HUES48 (cell line): ENCODE measurements around the gene ATL1.

Experiments
- H3K27ac ChIP-seq: one replicate; pipeline ENCODE4 v1.7.0; 2013; ENCODE audit warnings: low read depth, low read length, inconsistent platforms
- H3K27me3 ChIP-seq: 2 replicates; pipeline ENCODE4 v1.6.1; 2013; ENCODE audit warnings: mild to moderate bottlenecking, low read length; ENCODE audit not compliant: control insufficient read depth, insufficient read depth
- H3K36me3 ChIP-seq: 2 replicates; pipeline ENCODE4 v1.6.1; 2013; ENCODE audit warnings: low read length; ENCODE audit not compliant: control insufficient read depth, insufficient read depth
- H3K4me1 ChIP-seq: 2 replicates; pipeline ENCODE4 v1.6.1; 2013; ENCODE audit warnings: mild to moderate bottlenecking, low read length; ENCODE audit not compliant: control insufficient read depth, insufficient read depth
- H3K4me3 ChIP-seq: 2 replicates; pipeline ENCODE4 v1.5.1; 2013; ENCODE audit warnings: mild to moderate bottlenecking, low read depth, low read length
- H3K9ac ChIP-seq: 2 replicates; pipeline ENCODE4 v1.6.1; 2013; ENCODE audit warnings: mild to moderate bottlenecking, low read depth, low read length, moderate library complexity
- H3K9me3 ChIP-seq: 2 replicates; pipeline ENCODE4 v1.6.1; 2013; ENCODE audit warnings: low read length; ENCODE audit not compliant: control insufficient read depth, insufficient read depth

The ATL1 gene

DNA sequence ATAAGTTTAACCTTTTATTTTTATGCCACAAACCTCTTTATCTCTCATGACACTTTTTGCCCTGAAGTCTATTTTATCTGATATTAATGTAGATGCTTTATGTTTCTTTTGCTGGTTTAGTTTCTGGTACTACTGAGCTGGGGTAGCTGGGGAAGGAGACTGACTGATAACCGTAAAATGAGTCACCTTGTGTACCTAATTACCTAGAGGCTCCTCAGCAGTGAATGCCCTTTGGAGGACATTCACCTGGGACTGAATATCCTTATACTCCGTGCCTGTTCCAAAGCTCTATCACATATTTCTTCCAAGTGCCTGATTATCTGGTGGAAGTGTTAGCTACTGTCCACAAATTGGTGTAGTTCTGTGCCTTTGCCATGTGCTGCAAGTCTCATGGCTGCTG, 13.9 kb downstream of the ATL1 start:
- no peaks in the 10 kb centered on the region for H3K36me3 ChIP-seq
- no peak overlapping the region for H3K9ac ChIP-seq
- no peaks in the 10 kb centered on the region; the same call in 1 of the 2 replicates for H3K9me3 ChIP-seq
- H3K4me1 ChIP-seq = no peaks in the 10 kb centered on the region
- no peaks in the 10 kb centered on the region for H3K27me3 ChIP-seq
- no peak overlapping the region for H3K27ac ChIP-seq
- no peak overlapping the region for H3K4me3 ChIP-seq

DNA sequence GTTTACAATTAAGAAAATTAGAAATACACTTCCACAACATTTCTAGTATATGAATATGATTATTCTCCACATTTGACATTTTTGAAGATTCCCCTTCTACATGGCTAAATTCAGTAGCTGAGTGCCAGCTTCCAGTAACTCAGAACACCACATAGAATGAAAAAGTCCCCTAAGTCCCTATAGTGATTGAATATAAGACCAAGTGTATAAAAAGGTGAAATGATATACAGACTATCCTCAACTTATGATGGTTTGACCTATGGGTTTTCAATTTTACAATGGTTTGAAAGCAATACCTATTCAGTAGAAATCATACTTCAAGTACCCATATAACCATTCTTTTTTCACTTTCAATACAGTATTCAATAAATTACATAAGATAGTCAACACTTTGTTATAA, 15.8 kb downstream of the ATL1 start:
- Histone ChIP-seq H3K9ac (no peak overlapping the region), H3K27me3 (no peaks in the 10 kb centered on the region), H3K4me1 (peaks cover 8% of the 10 kb centered on the region), H3K4me3 (no peak overlapping the region), H3K36me3 (no peaks in the 10 kb centered on the region), H3K9me3 (no peaks in the 10 kb centered on the region), H3K27ac (no peak overlapping the region)

DNA sequence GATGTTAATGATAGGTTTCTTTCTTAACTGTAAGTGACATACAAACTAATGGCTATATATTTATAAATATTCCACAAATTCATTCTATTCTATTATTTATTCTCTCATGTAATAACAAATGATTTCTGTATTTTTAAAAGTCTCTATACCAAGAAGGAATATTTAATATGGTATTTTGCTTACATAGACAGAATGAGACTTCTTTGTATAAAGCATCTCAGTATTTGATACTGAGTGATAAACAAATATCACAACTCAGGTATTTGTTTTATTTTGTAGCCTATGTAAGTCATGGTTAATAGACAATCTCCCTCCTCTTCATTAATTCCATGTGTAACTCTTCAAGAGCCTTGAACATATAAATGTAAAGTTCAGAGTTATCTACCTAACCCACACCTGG, 18.0 kb downstream of the ATL1 start:
- no peak overlapping the region for H3K4me3 ChIP-seq
- no peaks in the 10 kb centered on the region for H3K27me3 ChIP-seq
- H3K4me1 ChIP-seq = peaks cover 8% of the 10 kb centered on the region
- no peaks in the 10 kb centered on the region for H3K9me3 ChIP-seq
- no peak overlapping the region for H3K9ac ChIP-seq
- H3K36me3 ChIP-seq = no peaks in the 10 kb centered on the region
- H3K27ac ChIP-seq = no peak overlapping the region

DNA sequence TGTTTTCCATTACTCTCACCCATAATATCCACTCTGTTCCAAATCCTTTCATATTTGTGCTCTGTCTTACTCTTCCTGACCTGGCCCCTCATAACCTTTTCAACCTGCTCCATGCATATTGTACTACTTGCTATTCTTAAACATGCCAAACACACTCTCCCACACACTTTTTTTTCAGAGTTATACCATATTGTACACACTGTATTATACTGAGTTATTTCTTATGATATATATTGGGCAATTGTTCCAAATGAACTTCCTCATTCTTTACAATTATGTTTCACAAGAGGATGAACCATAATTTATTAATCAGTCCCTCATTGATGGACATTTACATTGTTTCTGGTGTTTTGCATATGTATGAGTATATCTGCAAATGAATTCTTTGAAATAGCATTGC, 18.5 kb downstream of the ATL1 start:
- H3K27ac ChIP-seq = no peak overlapping the region
- no peaks in the 10 kb centered on the region for H3K9me3 ChIP-seq
- H3K27me3 ChIP-seq = no peaks in the 10 kb centered on the region
- no peaks in the 10 kb centered on the region for H3K36me3 ChIP-seq
- no peak overlapping the region for H3K4me3 ChIP-seq
- H3K9ac ChIP-seq = no peak overlapping the region
- H3K4me1 ChIP-seq = peaks cover 8% of the 10 kb centered on the region

DNA sequence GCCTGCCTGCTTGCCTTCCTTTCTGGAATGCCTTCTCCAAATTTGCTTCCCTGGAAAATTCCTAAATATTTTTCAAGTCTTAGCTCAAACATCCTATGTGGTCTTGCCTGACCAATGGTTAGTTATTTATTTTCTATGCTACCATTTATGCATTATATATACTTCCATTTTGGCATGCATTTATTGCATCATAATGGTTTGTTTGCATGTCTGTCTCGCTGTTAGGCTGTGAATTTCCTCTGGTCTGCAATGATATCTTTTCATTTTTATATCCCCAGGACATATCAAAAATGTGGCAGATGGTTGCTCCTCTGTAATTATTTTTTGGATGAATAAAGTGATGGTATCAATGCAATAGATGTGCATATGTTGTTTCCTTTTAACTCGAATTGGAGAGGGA, 30.5 kb downstream of the ATL1 start:
- Histone ChIP-seq H3K27ac (no peak overlapping the region), H3K9me3 (no peaks in the 10 kb centered on the region), H3K4me3 (no peak overlapping the region), H3K27me3 (no peaks in the 10 kb centered on the region), H3K9ac (no peak overlapping the region), H3K36me3 (no peaks in the 10 kb centered on the region), H3K4me1 (peaks cover 10% of the 10 kb centered on the region)

DNA sequence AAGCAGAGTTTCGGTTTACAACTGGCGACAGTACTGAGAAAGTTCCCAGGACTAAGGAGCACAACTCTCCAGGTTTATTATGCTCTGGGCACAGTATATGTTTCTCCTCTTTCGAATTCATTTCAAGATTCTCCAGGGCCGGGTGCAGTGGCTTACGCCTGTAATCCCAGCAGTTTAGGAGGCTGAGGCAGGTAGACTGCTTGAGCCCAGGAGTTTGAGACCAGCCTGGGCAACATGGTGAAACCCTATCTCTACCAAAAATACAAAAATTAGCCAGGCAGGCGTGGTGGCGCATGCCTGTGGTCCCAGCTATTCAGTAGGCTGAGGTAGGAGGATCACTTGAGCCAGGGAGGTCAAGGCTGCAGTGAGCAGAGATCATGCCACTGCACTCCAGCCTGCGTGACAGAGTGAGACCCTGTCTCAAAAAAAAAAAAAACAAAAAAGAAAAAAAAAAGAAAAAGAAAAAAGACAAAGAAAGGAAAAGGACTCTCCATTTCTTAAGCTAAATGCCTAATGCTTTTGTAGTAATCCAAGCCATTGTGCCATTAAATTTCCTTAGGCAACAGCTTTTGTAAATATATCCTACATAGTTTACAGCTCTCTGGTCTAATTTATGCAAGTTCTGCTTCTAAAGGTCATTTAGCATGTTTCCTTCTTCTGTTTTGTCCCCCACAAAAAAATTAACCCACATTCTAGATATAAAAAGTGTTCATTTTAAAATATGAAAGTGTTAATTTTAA, 34.8 kb downstream of the ATL1 start:
- Histone ChIP-seq H3K36me3 (no peaks in the 10 kb centered on the region), H3K9ac (no peak overlapping the region), H3K9me3 (no peaks in the 10 kb centered on the region), H3K4me1 (peaks cover 10% of the 10 kb centered on the region), H3K27ac (no peak overlapping the region), H3K4me3 (no peak overlapping the region), H3K27me3 (no peaks in the 10 kb centered on the region)

DNA sequence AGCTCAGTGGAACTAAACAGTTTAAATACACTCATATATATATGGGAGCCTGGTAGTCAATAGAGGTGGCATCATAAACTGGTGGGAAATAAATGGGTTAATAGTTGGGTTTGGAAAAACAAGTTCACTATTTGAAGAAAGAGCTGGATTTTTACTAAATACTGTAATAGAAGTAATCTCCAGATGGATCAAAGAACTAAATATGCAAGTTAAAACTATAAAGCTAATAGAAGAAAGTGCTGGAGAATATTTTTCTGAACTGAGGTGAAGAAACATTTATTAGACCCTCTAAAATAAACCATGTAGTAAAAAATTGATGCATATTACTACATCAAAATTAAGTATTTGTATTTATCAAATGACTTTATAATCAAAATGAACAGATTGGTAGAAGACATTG, 38.8 kb downstream of the ATL1 start:
- Histone ChIP-seq H3K27ac (no peak overlapping the region), H3K9me3 (no peaks in the 10 kb centered on the region), H3K36me3 (no peaks in the 10 kb centered on the region), H3K4me1 (peaks cover 15% of the 10 kb centered on the region), H3K9ac (no peak overlapping the region), H3K4me3 (no peak overlapping the region), H3K27me3 (no peaks in the 10 kb centered on the region)

DNA sequence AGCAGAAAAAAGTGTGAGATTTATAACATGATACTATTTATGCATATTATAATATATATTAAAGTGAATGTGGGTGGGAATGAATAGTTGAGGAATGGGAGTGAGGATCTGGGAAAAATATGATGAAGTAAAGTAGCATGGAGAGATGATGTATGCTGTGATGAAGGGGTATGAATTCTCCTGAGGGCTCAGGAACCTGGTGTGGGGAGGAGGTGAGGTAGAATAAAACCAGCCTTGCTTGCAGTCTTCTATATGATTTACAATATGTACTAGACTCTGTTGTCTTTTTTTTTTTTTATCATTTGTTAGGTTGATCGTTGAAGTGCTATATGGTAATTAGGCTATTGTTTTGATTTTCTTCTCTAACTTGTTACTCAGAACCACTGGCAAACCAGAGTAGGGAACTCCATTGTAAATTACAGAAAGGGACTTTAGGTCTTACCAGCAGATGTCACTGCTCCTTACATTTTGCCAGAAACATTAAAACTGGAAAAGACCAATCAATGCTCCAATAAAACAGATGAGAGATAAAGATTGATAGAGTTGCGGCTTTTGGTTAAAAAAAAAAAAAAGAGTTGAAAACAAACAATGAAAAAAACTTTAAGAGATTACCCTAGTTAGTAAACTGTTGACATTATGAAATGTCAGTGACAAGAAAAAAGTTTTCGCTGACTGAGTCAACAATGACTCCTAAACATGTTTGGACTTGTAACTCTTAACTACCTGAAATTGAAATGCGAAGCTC, 39.9 kb downstream of the ATL1 start:
- Histone ChIP-seq H3K9ac (no peak overlapping the region), H3K9me3 (no peaks in the 10 kb centered on the region), H3K36me3 (no peaks in the 10 kb centered on the region), H3K27me3 (no peaks in the 10 kb centered on the region), H3K27ac (no peak overlapping the region), H3K4me3 (no peak overlapping the region), H3K4me1 (peaks cover 8% of the 10 kb centered on the region)

DNA sequence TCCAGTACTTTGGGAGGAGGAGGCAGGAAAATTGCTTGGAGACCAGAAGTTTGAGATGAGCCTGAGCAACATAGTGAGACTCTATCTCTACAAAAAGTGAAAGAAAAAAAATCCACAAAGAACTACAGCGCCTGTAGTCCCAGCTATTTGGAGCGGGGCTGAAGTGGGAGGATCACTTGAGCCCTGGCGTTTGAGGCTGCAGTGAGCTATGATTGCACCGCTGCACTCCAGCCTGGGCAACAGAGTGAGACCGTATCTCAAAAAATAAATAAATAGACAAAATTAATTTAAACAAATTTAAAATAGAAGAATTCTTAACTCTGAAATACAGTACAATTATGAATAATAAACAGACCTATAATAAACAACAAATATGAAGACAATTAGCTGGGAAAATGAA, 40.9 kb downstream of the ATL1 start:
- H3K9ac ChIP-seq = no peak overlapping the region
- no peak overlapping the region for H3K4me3 ChIP-seq
- peaks cover 5% of the 10 kb centered on the region; the same call in 1 of the 2 replicates for H3K4me1 ChIP-seq
- no peak overlapping the region for H3K27ac ChIP-seq
- H3K27me3 ChIP-seq = no peaks in the 10 kb centered on the region
- no peaks in the 10 kb centered on the region for H3K9me3 ChIP-seq
- H3K36me3 ChIP-seq = no peaks in the 10 kb centered on the region

DNA sequence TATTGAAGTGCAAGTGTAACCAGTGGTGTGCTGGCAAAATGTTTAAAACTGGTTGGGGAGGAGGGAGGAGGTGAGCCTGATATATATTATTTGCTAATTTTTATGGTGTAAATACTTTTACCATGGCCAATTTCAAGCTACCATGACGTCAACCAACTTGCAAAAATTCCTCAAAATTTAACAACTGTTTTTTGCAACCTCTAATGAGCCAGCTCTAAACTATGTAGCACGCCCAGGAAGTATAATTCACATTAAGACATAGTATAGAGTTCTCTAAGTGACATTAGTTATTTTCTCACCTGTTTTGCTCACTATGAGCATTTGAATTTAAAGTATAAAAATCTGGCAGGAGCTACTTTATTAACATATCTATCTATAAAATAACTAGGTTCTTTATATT, 41.4 kb downstream of the ATL1 start:
- Histone ChIP-seq H3K27ac (no peak overlapping the region), H3K9ac (no peak overlapping the region)

DNA sequence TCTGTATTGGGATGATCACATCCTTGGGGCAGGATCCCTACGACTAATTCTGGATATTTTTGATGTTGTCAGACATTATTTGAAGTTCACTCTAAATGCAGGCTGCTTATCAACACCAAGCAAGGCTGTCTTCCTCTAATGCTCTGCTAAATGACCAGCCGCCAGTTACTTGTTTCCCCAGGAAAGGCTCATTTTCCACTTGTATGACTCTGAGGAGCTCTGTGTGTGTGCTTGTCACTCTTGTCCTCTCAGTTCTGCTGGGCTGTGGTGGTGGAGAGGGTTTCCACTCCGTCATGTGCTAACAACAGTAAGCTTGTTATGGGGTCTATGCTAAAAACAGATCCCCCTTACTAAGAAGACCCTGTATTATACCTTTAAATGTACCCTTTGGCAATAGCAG, 42.1 kb downstream of the ATL1 start:
- Histone ChIP-seq H3K27me3 (no peaks in the 10 kb centered on the region), H3K4me1 (peaks cover 5% of the 10 kb centered on the region; the same call in 1 of the 2 replicates), H3K27ac (no peak overlapping the region), H3K4me3 (no peak overlapping the region), H3K9ac (no peak overlapping the region), H3K9me3 (no peaks in the 10 kb centered on the region), H3K36me3 (no peaks in the 10 kb centered on the region)

More for the DNA sequence above, 41.4 kb downstream of the ATL1 start:
- Histone ChIP-seq H3K4me1 (peaks cover 5% of the 10 kb centered on the region; the same call in 1 of the 2 replicates), H3K36me3 (no peaks in the 10 kb centered on the region), H3K4me3 (no peak overlapping the region), H3K9me3 (no peaks in the 10 kb centered on the region), H3K27me3 (no peaks in the 10 kb centered on the region)
